ENCODE results near the gene PCBD2.

The PCBD2 gene

DNA sequence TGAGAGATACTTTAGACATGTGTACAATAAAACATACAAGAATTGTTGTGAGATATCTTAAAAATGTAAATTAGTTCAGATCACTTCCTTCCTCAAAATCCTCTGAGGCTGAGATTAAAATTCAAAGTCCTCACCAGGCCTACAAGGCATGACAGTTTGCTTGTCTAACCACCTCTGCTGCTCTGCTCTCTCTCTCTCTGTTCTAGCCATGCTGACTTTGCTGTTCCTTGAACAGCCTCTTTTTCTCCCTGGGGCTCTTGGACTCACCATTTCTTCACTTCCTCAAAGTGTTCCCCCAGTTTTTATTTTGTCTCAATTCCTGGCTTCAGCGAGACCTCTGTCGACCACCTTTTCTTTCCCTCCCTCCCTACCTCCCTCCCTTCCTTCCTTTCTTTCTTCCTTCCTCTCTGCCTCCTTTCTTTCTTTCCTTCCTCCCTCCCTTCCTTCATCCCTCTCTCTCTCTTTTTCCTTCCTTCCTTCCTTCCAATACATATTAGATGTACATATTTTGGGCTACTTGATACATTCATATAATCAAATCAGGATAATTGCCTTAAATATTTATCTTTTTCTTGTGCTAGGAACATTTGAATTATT is 89.7 kb downstream of the PCBD2 start:
- no peak for TF ChIP-seq CTCF (IDR thresholded peaks at IDR 0.05)

GRCh38 chr5:134995850-134996402 is 91.0 kb downstream of the PCBD2 start:
- TF ChIP-seq CTCF (IDR thresholded peaks at IDR 0.05): no peak

DNA sequence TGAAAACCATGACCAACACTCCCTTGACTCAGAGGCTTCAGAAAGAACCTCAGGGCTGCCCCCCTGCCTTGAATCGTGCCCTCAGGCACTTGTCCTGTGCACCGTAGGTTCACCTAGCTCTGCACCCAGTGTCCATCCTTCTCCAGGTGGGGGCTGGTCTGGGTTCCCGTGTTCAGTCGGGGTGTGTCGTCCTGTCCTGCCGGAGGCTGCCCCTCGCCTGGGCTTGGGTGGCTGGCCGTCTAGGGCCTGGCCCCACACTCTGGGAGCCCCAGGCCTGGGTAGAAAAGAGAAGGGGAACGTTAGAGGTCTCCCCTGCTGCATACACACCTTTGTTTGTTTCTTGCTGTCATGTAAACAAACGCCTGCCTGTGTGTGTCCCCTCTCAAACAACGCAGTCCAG is 92.1 kb downstream of the PCBD2 start:
- no peak for TF ChIP-seq CTCF (IDR thresholded peaks at IDR 0.05)

DNA sequence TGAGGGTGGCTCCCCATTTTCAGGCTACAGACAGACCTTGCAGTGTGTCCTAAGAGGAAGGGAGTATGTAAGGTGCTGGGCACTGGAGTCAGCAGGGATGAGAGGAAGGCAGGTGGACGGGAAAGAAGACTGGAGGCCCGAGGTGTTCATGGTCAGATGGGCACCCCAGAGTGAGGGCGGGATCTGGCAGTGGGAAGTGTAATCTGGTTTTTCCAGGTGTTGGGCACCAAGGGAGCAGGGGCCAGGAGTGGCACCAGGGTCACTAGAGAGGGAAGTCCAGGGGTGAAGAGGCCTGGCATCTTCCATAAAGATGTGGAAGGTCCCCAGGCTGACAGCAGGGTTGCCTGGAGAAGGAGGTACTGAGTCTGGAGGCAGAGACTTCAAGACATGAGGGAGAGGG is 99.4 kb downstream of the PCBD2 start:
- no peak for TF ChIP-seq CTCF (IDR thresholded peaks at IDR 0.05)

DNA sequence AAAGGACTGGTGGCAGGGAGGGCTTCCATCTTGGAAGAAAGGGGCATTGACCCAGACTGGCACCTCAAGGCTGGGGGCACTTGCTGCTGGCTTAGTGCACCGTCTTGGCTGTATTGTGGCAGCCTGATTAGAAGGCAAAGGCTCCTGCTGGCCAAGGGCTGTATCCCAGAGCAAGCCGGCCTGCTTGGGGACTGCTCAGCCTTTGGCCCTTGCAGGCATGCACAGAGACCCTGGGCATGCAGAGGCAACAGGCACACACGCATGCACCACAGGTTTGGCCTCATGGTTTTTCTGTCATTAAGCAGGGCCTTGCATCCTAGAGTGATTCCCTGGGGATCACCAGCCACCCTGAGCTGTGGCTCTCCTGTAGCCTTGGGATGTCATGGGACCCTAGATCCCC is 100.1 kb downstream of the PCBD2 start:
- no peak for TF ChIP-seq CTCF (IDR thresholded peaks at IDR 0.05)

DNA sequence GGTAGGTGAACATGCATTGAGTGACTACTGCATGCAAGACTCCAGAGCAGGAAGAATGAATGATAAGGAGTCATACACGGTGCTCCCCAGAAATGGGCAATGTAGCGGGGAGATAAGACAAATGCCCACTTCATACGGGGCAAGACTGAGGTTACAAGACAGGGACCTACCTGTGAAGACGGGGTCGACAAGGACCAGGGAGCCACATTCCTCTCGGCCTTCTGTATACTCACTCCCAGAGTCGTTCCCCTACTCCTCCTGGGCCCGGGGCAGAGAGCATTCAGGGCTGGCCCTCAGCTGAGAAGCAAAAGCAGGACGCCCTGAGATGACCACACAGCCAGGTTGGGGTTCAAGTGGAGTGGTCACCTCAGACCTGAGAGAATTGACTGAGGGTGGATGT is 102.4 kb downstream of the PCBD2 start:
- no peak for TF ChIP-seq CTCF (IDR thresholded peaks at IDR 0.05)

DNA sequence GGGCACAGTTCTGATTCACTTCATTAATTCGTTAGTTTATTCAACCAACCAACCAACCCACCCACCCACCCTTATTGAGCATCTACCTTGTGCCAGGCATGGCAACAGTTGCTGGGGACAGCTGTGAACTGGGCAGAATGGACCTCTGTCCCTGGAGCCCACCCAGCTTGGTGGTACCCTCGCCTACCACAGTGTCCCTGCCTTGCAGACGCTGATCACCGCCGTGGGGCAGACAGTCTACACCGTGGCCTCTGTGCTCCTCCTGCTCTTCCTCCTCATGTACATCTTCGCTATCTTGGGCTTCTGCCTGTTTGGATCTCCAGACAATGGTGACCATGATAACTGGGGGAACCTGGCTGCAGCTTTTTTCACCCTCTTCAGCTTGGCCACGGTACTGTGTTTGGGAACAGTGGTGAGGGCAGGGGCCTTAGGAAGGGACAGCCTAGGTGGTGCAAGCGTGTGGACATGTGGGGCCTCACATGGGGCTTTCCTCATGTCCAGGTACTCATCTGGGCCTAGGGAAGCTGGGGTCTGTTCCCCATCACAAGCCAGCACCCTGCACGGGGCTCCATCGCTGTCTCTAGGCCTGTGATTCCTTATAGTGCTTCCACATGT is 102.9 kb downstream of the PCBD2 start:
- TF ChIP-seq CTCF (IDR thresholded peaks at IDR 0.05): no peak
